AG09309 (cell line): ENCODE measurements around the gene DIPK1C.

Experiments
- DNase-seq: peaks from one replicate; pipeline ENCODE4 v3.0.0-alpha.2; 2010; ENCODE audit warnings: low read depth
- H3K4me3 ChIP-seq: 2 replicates; pipeline ENCODE4 v1.5.1; 2011; ENCODE audit warnings: mild to moderate bottlenecking, low read depth, low read length, moderate library complexity; ENCODE audit not compliant: control insufficient read depth
- TF ChIP-seq, protein P1 (sequence below): IDR thresholded peaks from 2 replicates; pipeline ENCODE4 v1.5.1; 2011; ENCODE audit warnings: mild to moderate bottlenecking, low read depth, low read length, inconsistent platforms; ENCODE audit not compliant: insufficient read depth, control insufficient read depth; ENCODE audit errors: missing control alignments

The DIPK1C gene

DNA sequence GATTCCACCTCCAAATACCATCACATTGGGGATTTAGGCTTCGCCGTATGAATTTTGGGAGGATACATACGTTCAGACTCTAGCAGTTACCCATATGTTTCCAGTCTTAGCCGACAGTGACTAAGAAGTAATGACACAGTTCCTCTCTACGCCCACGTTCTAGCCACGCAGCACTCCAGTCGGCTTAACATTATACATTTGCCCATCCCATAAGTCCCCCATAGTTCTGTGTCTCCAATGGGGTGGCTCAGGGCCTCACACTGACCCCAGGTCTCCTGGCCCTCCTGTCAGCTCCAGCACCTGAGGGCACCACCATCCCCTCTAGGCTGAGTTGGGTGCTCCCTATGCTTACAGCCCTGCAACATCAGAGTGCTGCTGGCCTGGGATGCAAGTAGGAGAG lies 20.7 kb upstream of the DIPK1C start:
- TF ChIP-seq, protein P1, sequence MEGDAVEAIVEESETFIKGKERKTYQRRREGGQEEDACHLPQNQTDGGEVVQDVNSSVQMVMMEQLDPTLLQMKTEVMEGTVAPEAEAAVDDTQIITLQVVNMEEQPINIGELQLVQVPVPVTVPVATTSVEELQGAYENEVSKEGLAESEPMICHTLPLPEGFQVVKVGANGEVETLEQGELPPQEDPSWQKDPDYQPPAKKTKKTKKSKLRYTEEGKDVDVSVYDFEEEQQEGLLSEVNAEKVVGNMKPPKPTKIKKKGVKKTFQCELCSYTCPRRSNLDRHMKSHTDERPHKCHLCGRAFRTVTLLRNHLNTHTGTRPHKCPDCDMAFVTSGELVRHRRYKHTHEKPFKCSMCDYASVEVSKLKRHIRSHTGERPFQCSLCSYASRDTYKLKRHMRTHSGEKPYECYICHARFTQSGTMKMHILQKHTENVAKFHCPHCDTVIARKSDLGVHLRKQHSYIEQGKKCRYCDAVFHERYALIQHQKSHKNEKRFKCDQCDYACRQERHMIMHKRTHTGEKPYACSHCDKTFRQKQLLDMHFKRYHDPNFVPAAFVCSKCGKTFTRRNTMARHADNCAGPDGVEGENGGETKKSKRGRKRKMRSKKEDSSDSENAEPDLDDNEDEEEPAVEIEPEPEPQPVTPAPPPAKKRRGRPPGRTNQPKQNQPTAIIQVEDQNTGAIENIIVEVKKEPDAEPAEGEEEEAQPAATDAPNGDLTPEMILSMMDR = no peak
- no peak for DNase-seq
- H3K4me3 ChIP-seq = no peak overlapping the region

DNA sequence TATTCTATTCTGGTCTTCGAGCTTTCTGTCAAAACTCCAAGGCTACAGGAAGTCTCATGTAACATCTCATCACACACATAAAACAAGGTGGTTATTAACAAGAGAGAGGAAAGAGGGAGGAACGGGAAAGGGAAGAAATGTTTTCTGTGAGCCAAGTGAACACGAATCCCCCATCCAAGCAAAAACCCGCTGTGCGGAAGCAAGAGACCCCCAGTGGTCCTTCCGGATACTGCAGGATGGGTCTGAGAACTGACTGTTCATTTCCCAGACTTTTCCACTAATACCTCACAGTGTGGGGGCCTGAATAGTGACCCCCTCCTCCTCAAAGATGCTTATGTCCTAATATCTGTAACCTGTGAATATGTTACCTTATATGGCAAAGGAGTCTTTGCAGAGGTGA lies 19.0 kb upstream of the DIPK1C start:
- DNase-seq = no peak

DNA sequence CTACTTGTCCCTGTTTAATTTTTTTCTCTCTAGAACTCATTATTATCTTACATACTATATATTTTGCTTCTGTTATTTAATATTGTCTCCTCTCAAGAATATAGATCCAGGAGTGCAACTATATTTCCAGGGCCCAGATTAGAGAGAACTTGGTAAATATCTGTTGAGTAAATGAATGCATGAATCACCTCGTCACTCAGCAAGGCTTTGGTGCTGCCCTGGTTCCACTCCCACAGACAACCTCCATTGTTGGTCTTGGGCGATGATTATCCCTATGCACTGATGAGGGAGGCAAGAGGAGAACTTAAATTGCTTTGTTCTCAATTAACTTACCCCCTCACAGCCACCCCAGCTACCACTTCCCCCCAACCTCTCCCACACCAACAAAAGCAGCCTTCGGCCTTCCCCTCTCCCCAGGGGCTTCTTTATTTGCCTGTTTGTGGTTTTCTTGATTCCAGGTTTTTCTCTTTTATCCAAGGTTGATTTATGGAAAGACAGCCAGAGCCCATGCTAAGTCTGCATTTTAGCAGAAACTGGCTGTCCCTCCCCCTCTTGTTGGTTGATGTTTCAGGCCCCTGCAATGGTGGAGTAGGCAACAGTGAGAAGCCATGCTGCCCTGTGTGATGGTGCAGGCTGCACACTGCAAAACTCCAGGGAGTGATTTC lies 17.0 kb upstream of the DIPK1C start:
- DNase-seq = no peak
- TF ChIP-seq, protein P1 = no peak
- H3K4me3 ChIP-seq = no peak overlapping the region

More for the DNA sequence above, 19.0 kb upstream of the DIPK1C start:
- TF ChIP-seq, protein P1 = peak; percentile 60
- no peak overlapping the region for H3K4me3 ChIP-seq

DNA sequence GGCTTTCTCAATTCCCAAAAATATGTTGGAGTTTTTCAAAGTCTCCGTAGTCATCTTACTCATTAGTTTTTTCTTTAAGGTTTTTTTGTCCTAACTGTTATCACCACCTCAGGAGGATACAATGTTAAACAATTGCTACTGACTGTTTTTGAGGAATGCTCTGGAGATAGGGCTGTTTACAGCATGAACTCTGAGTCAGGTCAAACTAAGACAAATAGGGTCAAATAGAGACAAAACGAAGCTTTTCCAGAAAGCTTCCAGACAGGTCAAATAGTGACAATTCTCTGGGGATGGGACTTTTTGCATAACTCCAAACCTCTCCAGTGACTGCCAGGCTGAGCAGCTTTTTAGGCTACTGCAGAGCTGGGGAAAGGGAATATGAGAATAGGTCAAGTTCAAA lies 15.2 kb upstream of the DIPK1C start:
- no peak overlapping the region for H3K4me3 ChIP-seq
- no peak for DNase-seq
- TF ChIP-seq, protein P1 = no peak

DNA sequence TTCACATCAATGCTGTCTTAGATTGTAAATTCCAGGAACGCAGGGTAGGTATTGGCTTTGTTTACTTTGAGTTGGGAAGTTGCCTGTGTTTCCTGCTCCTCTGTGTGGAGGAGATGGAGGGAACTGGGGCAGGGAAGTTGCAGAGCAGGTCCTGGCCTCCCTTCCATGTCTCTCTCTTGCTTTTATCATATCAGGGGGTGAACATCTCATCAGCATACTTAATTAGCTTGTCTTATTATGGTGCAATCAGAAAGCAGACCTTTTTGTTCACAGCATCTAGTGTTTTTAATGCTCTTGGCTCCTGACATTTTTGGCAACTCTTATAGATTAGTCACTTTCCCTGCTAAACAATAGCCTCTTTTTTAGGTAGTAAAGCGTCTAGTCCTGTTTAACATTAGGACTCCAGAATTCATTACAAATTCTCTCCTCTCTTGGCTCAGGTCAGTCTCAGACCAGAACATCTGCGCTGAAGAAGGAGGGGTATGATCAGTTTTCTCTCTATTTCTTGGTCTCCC lies 11.5 kb upstream of the DIPK1C start:
- TF ChIP-seq, protein P1 = no peak
- DNase-seq = no peak
- H3K4me3 ChIP-seq = no peak overlapping the region

DNA sequence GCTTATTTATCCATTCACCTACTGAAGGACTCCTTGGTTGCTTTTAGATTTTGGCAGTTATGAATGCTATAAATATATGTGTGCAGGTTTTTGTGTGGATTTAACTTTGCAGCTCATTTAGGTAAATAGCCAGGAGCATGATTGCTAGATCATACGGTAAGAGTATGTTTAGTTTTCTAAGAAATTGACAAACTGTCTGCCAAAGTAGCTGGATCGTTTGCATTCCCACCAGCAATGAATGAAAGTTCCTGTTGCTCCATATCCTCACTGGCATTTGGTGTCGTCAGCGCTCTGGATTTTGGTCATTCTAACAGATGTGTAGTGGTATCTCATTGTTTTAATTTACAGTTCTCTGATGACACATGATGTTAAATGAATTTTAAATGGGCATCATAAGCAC lies 8.7 kb upstream of the DIPK1C start:
- TF ChIP-seq, protein P1 = no peak
- no peak overlapping the region for H3K4me3 ChIP-seq
- DNase-seq = no peak
